HCT116 (cell line): ENCODE measurements around the gene SCN3A. TPM values are rescaled to one million over a fixed set of nuclear protein-coding genes. Genes with fewer than 3 reads are reported as not detected.

Experiments used
- ATAC-seq: fragments of 200-7000 bp; cut with Tn5 transposase; 2 replicates; pipeline ENCODE4 v1.9.1; 2020; ENCODE audit warnings: mild to moderate bottlenecking, moderate library complexity
- BruUV-seq: library from RNA; stranded (reverse); fragments of 400-500 nt; replicated peaks from 2 replicates; lab custom pipeline; 2021; lab: Mats Ljungman, UMichigan
- CTCF ChIA-PET: fragments of 300-600 bp; sonication (Branson Sonifier 250); formaldehyde crosslinking; loops from one replicate; lab custom pipeline; 2021; ENCODE audit warnings: antibody characterized with exemption; lab: Charles Lee
- POLR2A ChIA-PET: fragments of 300-600, 350-600 bp; sonication (Branson Sonifier 250); formaldehyde crosslinking; loops from one replicate; lab custom pipeline; 2021; ENCODE audit warnings: antibody characterized with exemption; lab: Charles Lee
- RAD21 ChIA-PET, 2 experiments: fragments of 300-600 bp; sonication (Branson Sonifier 250); formaldehyde crosslinking; loops; one replicate each; lab custom pipeline; 2023; ENCODE audit warnings: low total read pairs in 2 of 2; ENCODE audit not compliant: uncharacterized antibody in 2 of 2, unreplicated experiment in 2 of 2, low non-redundant PET in 1 of 2; lab: Charles Lee
- DNase-seq: peaks from one replicate; pipeline ENCODE4 v3.0.0-alpha.2; 2010; ENCODE audit warnings: low read depth, low spot score
- H2AFZ ChIP-seq: fragments of 200-600 bp; shearing (Covaris generic), sonication (generic); 2 replicates; pipeline ENCODE4 v1.6.1; 2017; ENCODE audit warnings: low read depth, mixed run types, mixed read lengths, antibody characterized with exemption, low read length; ENCODE audit not compliant: poor library complexity, severe bottlenecking
- H3K27ac ChIP-seq: 2 replicates; pipeline ENCODE4 v1.5.1; 2012; ENCODE audit warnings: low read depth, low read length
- H3K27me3 ChIP-seq: fragments of 200-600 bp; sonication (generic); 2 replicates; pipeline ENCODE4 v1.6.1; 2016; ENCODE audit warnings: mixed run types, low read length, mixed read lengths; ENCODE audit not compliant: insufficient read depth
- H3K36me3 ChIP-seq, 2 experiments: fragments of 200-500 bp in 1 of 2; fragments of 200-600 bp in 1 of 2; sonication (Bioruptor generic) in 1 of 2; sonication (generic) in 1 of 2; 2 replicates each; pipeline versions ENCODE4 v1.5.1 to v1.6.1; 2014 to 2016; ENCODE audit warnings: low read length in 2 of 2, inconsistent platforms in 1 of 2, mixed read lengths in 1 of 2, mixed run types in 1 of 2; ENCODE audit not compliant: insufficient read depth in 2 of 2, control insufficient read depth in 1 of 2
- H3K4me1 ChIP-seq, 2 experiments: fragments of 200-600 bp in 1 of 2; sonication (generic) in 1 of 2; 2 replicates each; pipeline versions ENCODE4 v1.5.1 to v1.6.1; 2012 to 2017; ENCODE audit warnings: low read length in 2 of 2, inconsistent platforms in 1 of 2, mild to moderate bottlenecking in 1 of 2, mixed read lengths in 1 of 2, mixed run types in 1 of 2, moderate library complexity in 1 of 2; ENCODE audit not compliant: insufficient read depth in 2 of 2, control insufficient read depth in 1 of 2
- H3K4me2 ChIP-seq: fragments of 200-600 bp; sonication (generic); 2 replicates; pipeline ENCODE4 v1.6.1; 2017; ENCODE audit warnings: mixed run types, low read length, mixed read lengths
- H3K4me3 ChIP-seq, 2 experiments: fragments of 200-600 bp in 1 of 2; sonication (generic) in 1 of 2; replicated peaks in 1 of 2; 2 replicates each; pipeline ENCODE4 v1.5.1; 2011 to 2016; ENCODE audit warnings: low read length in 2 of 2, control low read depth in 1 of 2, low read depth in 1 of 2, mild to moderate bottlenecking in 1 of 2, mixed read lengths in 1 of 2, mixed run types in 1 of 2
- H3K79me2 ChIP-seq: fragments of 200-600 bp; sonication (generic); 2 replicates; pipeline ENCODE4 v1.6.1; 2017; ENCODE audit warnings: mild to moderate bottlenecking, mixed run types, low read length, moderate library complexity, mixed read lengths; ENCODE audit not compliant: insufficient read depth
- H3K9ac ChIP-seq: fragments of 200-600 bp; sonication (generic); 2 replicates; pipeline ENCODE4 v1.6.1; 2016; ENCODE audit warnings: low read length, mixed read lengths
- H3K9me2 ChIP-seq: fragments of 200-600 bp; sonication (generic), shearing (Covaris generic); 2 replicates; pipeline ENCODE4 v1.6.1; 2017; ENCODE audit warnings: mixed run types, mild to moderate bottlenecking, moderate library complexity; ENCODE audit not compliant: insufficient read depth
- H3K9me3 ChIP-seq, 2 experiments: fragments of 200-500 bp in 1 of 2; fragments of 200-600 bp in 1 of 2; sonication (Bioruptor generic) in 1 of 2; sonication (generic) in 1 of 2; 2 replicates each; pipeline ENCODE4 v1.6.1; 2014 to 2017; ENCODE audit warnings: low read length in 2 of 2, mixed read lengths in 2 of 2, inconsistent platforms in 1 of 2, low read depth in 1 of 2, mild to moderate bottlenecking in 1 of 2, mixed run types in 1 of 2, moderate library complexity in 1 of 2; ENCODE audit not compliant: control insufficient read depth in 1 of 2, insufficient read depth in 1 of 2
- H4K20me1 ChIP-seq: fragments of 200-600 bp; sonication (generic), shearing (Covaris generic); 2 replicates; pipeline ENCODE4 v1.6.1; 2017; ENCODE audit warnings: mixed run types, mild to moderate bottlenecking, moderate library complexity; ENCODE audit not compliant: insufficient read depth
- CBX3 ChIP-seq: IDR thresholded peaks from 2 replicates; pipeline ENCODE4 v1.6.1; 2012; ENCODE audit warnings: low read depth
- CEBPB ChIP-seq: IDR thresholded peaks from 2 replicates; pipeline ENCODE4 v1.6.1; 2012; ENCODE audit warnings: low read depth
- EGR1 ChIP-seq: IDR thresholded peaks from 2 replicates; pipeline ENCODE4 v1.6.1; 2012; ENCODE audit warnings: low read depth
- ELF1 ChIP-seq: IDR thresholded peaks from 2 replicates; pipeline ENCODE4 v1.6.1; 2012; ENCODE audit warnings: low read depth, borderline replicate concordance
- EZH2 ChIP-seq: fragments of 200-600 bp; sonication (generic); IDR thresholded peaks from 2 replicates; pipeline ENCODE4 v1.6.1; 2017; ENCODE audit warnings: antibody characterized with exemption, mixed run types
- EZH2phosphoT487 ChIP-seq: fragments of 200-600 bp; IDR thresholded peaks from 2 replicates; pipeline ENCODE4 v1.6.1; 2018; ENCODE audit warnings: antibody characterized with exemption, borderline replicate concordance
- FOSL1 ChIP-seq: IDR thresholded peaks from 2 replicates; pipeline ENCODE4 v1.6.1; 2012; ENCODE audit warnings: low read depth
- JUND ChIP-seq: IDR thresholded peaks from 2 replicates; pipeline ENCODE4 v1.6.1; 2012
- POLR2AphosphoS5 ChIP-seq: IDR thresholded peaks from 2 replicates; pipeline ENCODE4 v1.6.1; 2011; ENCODE audit warnings: mild to moderate bottlenecking, low read depth, low read length, moderate library complexity
- RAD21 ChIP-seq: IDR thresholded peaks from 2 replicates; pipeline ENCODE4 v1.6.1; 2012; ENCODE audit warnings: low read depth, mild to moderate bottlenecking
- SIN3A ChIP-seq: IDR thresholded peaks from 2 replicates; pipeline ENCODE4 v1.6.1; 2012; ENCODE audit warnings: low read depth
- SP1 ChIP-seq: IDR thresholded peaks from 2 replicates; pipeline ENCODE4 v1.6.1; 2012; ENCODE audit warnings: low read depth
- TCF7L2 ChIP-seq: IDR thresholded peaks from 2 replicates; pipeline ENCODE4 v1.7.0; 2011; ENCODE audit warnings: borderline replicate concordance, inconsistent platforms; ENCODE audit not compliant: insufficient read depth, insufficient read length; ENCODE audit errors: extremely low read depth
- YY1 ChIP-seq: IDR thresholded peaks from 2 replicates; pipeline ENCODE4 v1.6.1; 2011; ENCODE audit warnings: low read length, low read depth, moderate library complexity, mild to moderate bottlenecking; ENCODE audit not compliant: insufficient replicate concordance; ENCODE audit errors: extremely low read depth
- ZNF274 ChIP-seq: fragments of 200-500 bp; sonication (Bioruptor generic); IDR thresholded peaks from 2 replicates; pipeline ENCODE4 v1.6.1; 2014; ENCODE audit warnings: mild to moderate bottlenecking, low read depth, low read length, inconsistent platforms
- intact Hi-C: fragments of 100-400 bp; cut with micrococcal nuclease; formaldehyde crosslinking; loops from 2 replicates; pipeline ENCODE4 v1.10.0; 2022
- total RNA-seq: library from RNA; stranded (reverse); gene quantifications from one replicate; pipeline ENCODE4 v1.2.1, GENCODE V29; 2021; ENCODE audit not compliant: unreplicated experiment
- TF ChIP-seq, protein P1 (sequence below): IDR thresholded peaks from 2 replicates; pipeline ENCODE4 v1.6.1; 2012
- TF ChIP-seq, protein P2 (sequence below): IDR thresholded peaks from 2 replicates; pipeline ENCODE4 v1.6.1; 2012

Gene SCN3A
- total RNA-seq, 1 experiment from 2014 or later = not detected

DNA sequence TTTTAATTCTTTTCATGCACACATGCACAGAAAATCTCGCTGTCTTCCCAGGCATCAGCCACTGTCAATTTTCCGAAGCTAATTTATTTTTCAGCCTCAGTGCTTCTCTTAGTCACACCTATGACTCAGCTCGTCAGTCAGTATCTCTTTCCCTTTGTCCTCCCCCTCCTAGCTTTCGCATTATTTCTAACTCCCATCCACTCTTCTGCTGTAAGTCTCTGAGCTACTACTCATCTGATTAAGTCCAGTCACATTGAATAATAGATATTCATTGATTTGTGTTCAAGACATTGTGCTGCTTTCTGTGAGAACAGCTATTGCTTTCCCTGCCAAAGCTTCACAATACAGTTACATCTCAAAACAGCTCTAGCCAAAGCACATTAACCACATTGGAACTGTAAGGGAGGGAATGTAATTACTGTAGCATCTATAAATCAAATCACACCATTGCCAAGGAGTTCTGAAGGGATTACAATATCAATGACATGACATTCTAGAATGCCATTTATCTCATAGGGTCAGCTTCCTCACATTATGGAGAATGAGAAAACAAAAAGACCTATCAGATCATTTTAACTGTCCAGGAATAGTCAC is 89.4 kb downstream of the SCN3A start:
- Histone ChIP-seq H2AFZ (no peak overlapping the region), H3K9me2 (no peaks in the 10 kb centered on the region), H3K27me3 (peaks cover 37% of the 10 kb centered on the region), H3K4me1 (no peaks in the 10 kb centered on the region), H4K20me1 (no peaks in the 10 kb centered on the region)
- ATAC-seq = no peak
- intact Hi-C loops = no loop called here
- RAD21 ChIA-PET = no interaction called here
- POLR2A ChIA-PET = interaction anchor here (0.9 kb wide), 1 partner anchor 9 kb away, joined by 3 read pairs; no protein-coding TSS in a partner anchor
- TF ChIP-seq JUND (0 out of 2 replicates have a peak, but pooled peaks have one; percentile 16), TCF7L2 (no peak), EZH2 (no peak), SIN3A (no peak), POLR2AphosphoS5 (no peak), EGR1 (no peak), SP1 (no peak), RAD21 (no peak), CEBPB (no peak), ELF1 (no peak), EZH2phosphoT487 (no peak), ZNF274 (no peak), YY1 (no peak), FOSL1 (0 out of 2 replicates have a peak, but pooled peaks have one; percentile 17), CBX3 (no peak)
- TF ChIP-seq, protein P1, sequence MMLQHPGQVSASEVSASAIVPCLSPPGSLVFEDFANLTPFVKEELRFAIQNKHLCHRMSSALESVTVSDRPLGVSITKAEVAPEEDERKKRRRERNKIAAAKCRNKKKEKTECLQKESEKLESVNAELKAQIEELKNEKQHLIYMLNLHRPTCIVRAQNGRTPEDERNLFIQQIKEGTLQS = no peak
- TF ChIP-seq, protein P2, sequence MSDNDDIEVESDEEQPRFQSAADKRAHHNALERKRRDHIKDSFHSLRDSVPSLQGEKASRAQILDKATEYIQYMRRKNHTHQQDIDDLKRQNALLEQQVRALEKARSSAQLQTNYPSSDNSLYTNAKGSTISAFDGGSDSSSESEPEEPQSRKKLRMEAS = no peak
- TF ChIP-seq, all 23 proteins: peak for 2
- DNase-seq = no peak
- no TSS peak for BruUV-seq
- no peaks in the 10 kb centered on the region for H3K79me2 ChIP-seq
- H3K4me3 ChIP-seq = no peak overlapping the region
- CTCF ChIA-PET = no interaction called here
- no peak overlapping the region for H3K9ac ChIP-seq
- H3K27ac ChIP-seq = no peak overlapping the region
- H3K36me3 ChIP-seq = no peaks in the 10 kb centered on the region
- no peak overlapping the region for H3K4me2 ChIP-seq
- no peaks in the 10 kb centered on the region for H3K9me3 ChIP-seq
